ENCODE data around the gene THSD4.

The THSD4 gene

DNA sequence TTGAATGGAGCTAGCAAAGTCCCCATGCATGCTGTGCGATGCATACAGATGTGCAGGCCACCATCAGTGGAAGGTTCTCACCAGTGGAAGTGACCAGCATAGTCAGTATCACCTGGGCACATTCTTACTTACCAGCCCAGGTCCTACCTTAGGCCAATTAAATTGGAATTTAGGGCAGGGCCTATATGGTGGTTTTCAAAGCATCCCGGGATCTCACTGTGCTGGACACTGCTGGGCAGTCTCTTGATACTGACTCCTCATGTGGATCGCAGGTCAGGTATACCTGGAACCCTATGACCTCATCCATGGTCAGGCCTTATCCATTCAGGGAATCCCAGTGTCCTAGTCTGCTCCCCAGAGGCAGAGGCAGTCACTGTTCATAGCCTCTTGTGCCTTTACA lies 358.5 kb downstream of the THSD4 start:
- peaks cover 2% of the 10 kb centered on the region for H3K79me1 ChIP-seq (replicated peaks; ENCODE audit: low read length, poor library complexity, severe bottlenecking)
- H3K4me3 ChIP-seq (ENCODE audit: insufficient read depth in 1 of 2, low read depth in 1 of 2, low read length in 2 of 2) = no peak overlapping the region
- H3K4me2 ChIP-seq (ENCODE audit: low read length, poor library complexity, severe bottlenecking) = no peak overlapping the region
- no peak overlapping the region for H4K91ac ChIP-seq (ENCODE audit: low read length)
- H3K27me3 ChIP-seq (ENCODE audit: control insufficient read depth in 1 of 2, insufficient read depth in 1 of 2, low read length in 2 of 2) = no peaks in the 10 kb centered on the region
- 79% methylated on average over 3 of the region's 3 CpGs for WGBS
- no peak overlapping the region for H2AK5ac ChIP-seq (ENCODE audit: low read length, severe bottlenecking)
- H3K9ac ChIP-seq (ENCODE audit: low read length) = no peak overlapping the region
- no peak overlapping the region for H3K18ac ChIP-seq (ENCODE audit: low read depth in 1 of 2, low read length in 2 of 2)
- H2BK120ac ChIP-seq (ENCODE audit: low read depth, low read length) = no peak overlapping the region
- H3K4me1 ChIP-seq (ENCODE audit: control insufficient read depth, insufficient read depth, low read depth, low read length) = peaks cover 6% of the 10 kb centered on the region
- no peaks in the 10 kb centered on the region for H3K9me3 ChIP-seq (ENCODE audit: control insufficient read depth, low read length)
- H2BK15ac ChIP-seq (ENCODE audit: low read depth, poor library complexity, severe bottlenecking) = no peak overlapping the region
- H4K8ac ChIP-seq (ENCODE audit: low read length) = no peak overlapping the region
- H3K36me3 ChIP-seq (ENCODE audit: control insufficient read depth in 1 of 2, insufficient read depth in 2 of 2, low read depth in 1 of 2, low read length in 2 of 2) = no peaks in the 10 kb centered on the region
- H3K27ac ChIP-seq (ENCODE audit: low read length, poor library complexity, severe bottlenecking) = no peak overlapping the region
- no peak for DNase-seq
- no peak overlapping the region for H2BK5ac ChIP-seq (ENCODE audit: low read depth, low read length, poor library complexity, severe bottlenecking)
- no peak overlapping the region for H2BK12ac ChIP-seq (ENCODE audit: low read length in 2 of 2)
- no peak overlapping the region for H3K14ac ChIP-seq (ENCODE audit: low read length in 2 of 2)
- H3K23ac ChIP-seq (ENCODE audit: low read length in 2 of 2) = no peak overlapping the region
- no peak overlapping the region for H3K4ac ChIP-seq (ENCODE audit: low read depth in 1 of 2, low read length in 2 of 2)
- no peak overlapping the region for H2AFZ ChIP-seq (ENCODE audit: low read depth, low read length)

DNA sequence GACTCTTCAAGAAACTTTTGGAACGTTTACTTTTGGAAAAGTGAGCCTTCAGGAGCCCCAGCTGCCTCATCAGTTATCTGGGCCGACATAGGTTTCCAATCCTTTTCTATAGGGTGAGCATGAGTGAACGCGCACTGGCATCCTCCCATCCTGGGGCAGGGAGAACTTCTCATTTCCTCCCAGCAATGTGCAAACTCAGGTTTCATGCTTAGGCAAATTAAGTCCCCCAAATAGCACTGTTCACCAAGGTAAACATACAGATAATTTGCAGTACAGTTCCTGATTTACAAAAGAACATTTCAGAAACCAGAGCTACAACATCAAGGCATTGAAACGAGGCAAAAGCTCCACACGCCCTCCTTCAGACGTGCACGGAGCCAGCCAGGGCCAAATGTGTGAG lies 361.6 kb downstream of the THSD4 start:
- no peak overlapping the region for H3K4ac ChIP-seq (ENCODE audit: low read depth in 1 of 2, low read length in 2 of 2)
- no peak overlapping the region for H3K9ac ChIP-seq (ENCODE audit: low read length)
- no peak overlapping the region for H2BK12ac ChIP-seq (ENCODE audit: low read length in 2 of 2)
- H3K18ac ChIP-seq (ENCODE audit: low read depth in 1 of 2, low read length in 2 of 2) = no peak overlapping the region
- peaks cover 2% of the 10 kb centered on the region for H3K79me1 ChIP-seq (replicated peaks; ENCODE audit: low read length, poor library complexity, severe bottlenecking)
- no peaks in the 10 kb centered on the region for H3K4me1 ChIP-seq (ENCODE audit: control insufficient read depth, insufficient read depth, low read depth, low read length)
- H2AK5ac ChIP-seq (ENCODE audit: low read length, severe bottlenecking) = no peak overlapping the region
- H4K8ac ChIP-seq (ENCODE audit: low read length) = no peak overlapping the region
- H2BK120ac ChIP-seq (ENCODE audit: low read depth, low read length) = no peak overlapping the region
- H3K14ac ChIP-seq (ENCODE audit: low read length in 2 of 2) = no peak overlapping the region
- no peak overlapping the region for H3K27ac ChIP-seq (ENCODE audit: low read length, poor library complexity, severe bottlenecking)
- no peaks in the 10 kb centered on the region for H3K9me3 ChIP-seq (ENCODE audit: control insufficient read depth, low read length)
- no peak for DNase-seq
- H3K36me3 ChIP-seq (ENCODE audit: control insufficient read depth in 1 of 2, insufficient read depth in 2 of 2, low read depth in 1 of 2, low read length in 2 of 2) = no peaks in the 10 kb centered on the region
- no peaks in the 10 kb centered on the region for H3K27me3 ChIP-seq (ENCODE audit: control insufficient read depth in 1 of 2, insufficient read depth in 1 of 2, low read length in 2 of 2)
- WGBS = 86% methylated on average over 8 of the region's 8 CpGs
- H3K4me2 ChIP-seq (ENCODE audit: low read length, poor library complexity, severe bottlenecking) = no peak overlapping the region
- no peak overlapping the region for H3K23ac ChIP-seq (ENCODE audit: low read length in 2 of 2)
- H3K4me3 ChIP-seq (ENCODE audit: insufficient read depth in 1 of 2, low read depth in 1 of 2, low read length in 2 of 2) = no peak overlapping the region
- no peak overlapping the region for H2AFZ ChIP-seq (ENCODE audit: low read depth, low read length)
- no peak overlapping the region for H2BK5ac ChIP-seq (ENCODE audit: low read depth, low read length, poor library complexity, severe bottlenecking)
- H4K91ac ChIP-seq (ENCODE audit: low read length) = no peak overlapping the region
- no peak overlapping the region for H2BK15ac ChIP-seq (ENCODE audit: low read depth, poor library complexity, severe bottlenecking)

DNA sequence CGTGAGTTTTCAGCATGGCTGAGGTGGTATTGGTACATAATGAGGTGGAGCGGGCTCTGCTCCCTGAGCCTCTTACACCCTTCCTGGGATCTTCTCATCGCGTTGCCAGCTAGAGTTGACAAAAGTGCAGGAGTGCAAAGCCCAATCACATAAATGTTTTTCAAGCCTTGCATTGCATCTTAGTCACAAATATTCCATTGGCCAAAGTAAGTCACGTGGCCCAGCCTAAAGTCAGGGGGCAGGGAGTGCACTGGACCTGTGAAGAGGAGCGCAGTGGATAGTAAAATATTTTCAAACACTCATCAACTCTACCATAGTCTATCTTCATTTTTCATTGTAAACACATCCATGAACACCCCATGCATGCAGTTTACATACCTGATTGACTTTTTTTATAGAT lies 365.3 kb downstream of the THSD4 start:
- Histone ChIP-seq H3K4me1 (ENCODE audit: control insufficient read depth, insufficient read depth, low read depth, low read length) (no peaks in the 10 kb centered on the region), H3K27ac (ENCODE audit: low read length, poor library complexity, severe bottlenecking) (no peak overlapping the region), H2BK12ac (ENCODE audit: low read length in 2 of 2) (no peak overlapping the region), H2BK5ac (ENCODE audit: low read depth, low read length, poor library complexity, severe bottlenecking) (no peak overlapping the region), H2BK120ac (ENCODE audit: low read depth, low read length) (no peak overlapping the region), H4K91ac (ENCODE audit: low read length) (no peak overlapping the region), H3K4ac (ENCODE audit: low read depth in 1 of 2, low read length in 2 of 2) (no peak overlapping the region), H3K9me3 (ENCODE audit: control insufficient read depth, low read length) (no peaks in the 10 kb centered on the region), H2AK5ac (ENCODE audit: low read length, severe bottlenecking) (no peak overlapping the region), H3K4me2 (ENCODE audit: low read length, poor library complexity, severe bottlenecking) (no peak overlapping the region), H3K18ac (ENCODE audit: low read depth in 1 of 2, low read length in 2 of 2) (no peak overlapping the region), H4K8ac (ENCODE audit: low read length) (no peak overlapping the region), H2BK15ac (ENCODE audit: low read depth, poor library complexity, severe bottlenecking) (no peak overlapping the region), H3K36me3 (ENCODE audit: control insufficient read depth in 1 of 2, insufficient read depth in 2 of 2, low read depth in 1 of 2, low read length in 2 of 2) (no peaks in the 10 kb centered on the region), H3K4me3 (ENCODE audit: insufficient read depth in 1 of 2, low read depth in 1 of 2, low read length in 2 of 2) (no peak overlapping the region), H2AFZ (ENCODE audit: low read depth, low read length) (no peak overlapping the region), H3K14ac (ENCODE audit: low read length in 2 of 2) (no peak overlapping the region), H3K79me1 (replicated peaks; ENCODE audit: low read length, poor library complexity, severe bottlenecking) (no peaks in the 10 kb centered on the region), H3K27me3 (ENCODE audit: control insufficient read depth in 1 of 2, insufficient read depth in 1 of 2, low read length in 2 of 2) (no peaks in the 10 kb centered on the region), H3K9ac (ENCODE audit: low read length) (no peak overlapping the region), H3K23ac (ENCODE audit: low read length in 2 of 2) (peak overlapping the region in 1 of 2 experiments; percentile 94)
- DNase-seq = no peak
- WGBS = 85% methylated on average over 6 of the region's 6 CpGs

DNA sequence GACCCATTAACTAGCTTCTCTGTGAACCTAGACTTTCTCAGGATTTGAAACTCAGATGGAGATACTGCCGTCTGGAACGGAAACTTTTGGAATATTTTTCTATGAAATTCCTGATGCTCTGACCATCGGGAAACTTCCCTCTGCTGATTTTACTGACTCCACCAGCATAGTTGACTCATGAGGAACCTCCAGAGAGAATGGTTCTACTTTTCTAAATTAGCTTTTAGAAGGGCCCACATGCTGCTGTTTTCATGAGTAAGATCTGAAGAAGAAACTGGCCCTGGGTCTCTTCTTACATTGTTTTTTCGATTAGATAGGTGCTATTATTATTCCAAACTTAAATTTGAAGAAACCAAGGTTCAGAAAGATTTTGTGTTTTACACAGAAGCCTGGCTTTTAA lies 368.8 kb downstream of the THSD4 start:
- no peak overlapping the region for H3K4ac ChIP-seq (ENCODE audit: low read depth in 1 of 2, low read length in 2 of 2)
- H3K14ac ChIP-seq (ENCODE audit: low read length in 2 of 2) = no peak overlapping the region
- H2BK12ac ChIP-seq (ENCODE audit: low read length in 2 of 2) = no peak overlapping the region
- H3K4me3 ChIP-seq (ENCODE audit: insufficient read depth in 1 of 2, low read depth in 1 of 2, low read length in 2 of 2) = no peak overlapping the region
- no peak overlapping the region for H3K4me2 ChIP-seq (ENCODE audit: low read length, poor library complexity, severe bottlenecking)
- H3K27ac ChIP-seq (ENCODE audit: low read length, poor library complexity, severe bottlenecking) = no peak overlapping the region
- H3K18ac ChIP-seq (ENCODE audit: low read depth in 1 of 2, low read length in 2 of 2) = no peak overlapping the region
- H2BK5ac ChIP-seq (ENCODE audit: low read depth, low read length, poor library complexity, severe bottlenecking) = no peak overlapping the region
- no peak overlapping the region for H4K8ac ChIP-seq (ENCODE audit: low read length)
- 93% methylated on average over 3 of the region's 4 CpGs for WGBS
- no peaks in the 10 kb centered on the region for H3K27me3 ChIP-seq (ENCODE audit: control insufficient read depth in 1 of 2, insufficient read depth in 1 of 2, low read length in 2 of 2)
- H3K9me3 ChIP-seq (ENCODE audit: control insufficient read depth, low read length) = no peaks in the 10 kb centered on the region
- no peak overlapping the region for H2BK120ac ChIP-seq (ENCODE audit: low read depth, low read length)
- no peak overlapping the region for H3K23ac ChIP-seq (ENCODE audit: low read length in 2 of 2)
- no peak overlapping the region for H2AFZ ChIP-seq (ENCODE audit: low read depth, low read length)
- no peaks in the 10 kb centered on the region for H3K4me1 ChIP-seq (ENCODE audit: control insufficient read depth, insufficient read depth, low read depth, low read length)
- H2AK5ac ChIP-seq (ENCODE audit: low read length, severe bottlenecking) = no peak overlapping the region
- H3K9ac ChIP-seq (ENCODE audit: low read length) = no peak overlapping the region
- no peak overlapping the region for H2BK15ac ChIP-seq (ENCODE audit: low read depth, poor library complexity, severe bottlenecking)
- no peaks in the 10 kb centered on the region for H3K36me3 ChIP-seq (ENCODE audit: control insufficient read depth in 1 of 2, insufficient read depth in 2 of 2, low read depth in 1 of 2, low read length in 2 of 2)
- no peak overlapping the region for H4K91ac ChIP-seq (ENCODE audit: low read length)
- DNase-seq = no peak
- H3K79me1 ChIP-seq (replicated peaks; ENCODE audit: low read length, poor library complexity, severe bottlenecking) = no peaks in the 10 kb centered on the region
